HEK293T (cell line): ENCODE measurements around the gene ARMC9.

Source experiments
- ARNT ChIP-seq: fragments of 450-650 bp; IDR thresholded peaks from 2 replicates; pipeline ENCODE4 v1.6.1; 2017; ENCODE audit warnings: mild to moderate bottlenecking
- BHLHE40 ChIP-seq: fragments of 450-650 bp; IDR thresholded peaks from 2 replicates; pipeline ENCODE4 v1.6.1; 2016; ENCODE audit warnings: mild to moderate bottlenecking, moderate library complexity, borderline replicate concordance
- FOXK2 ChIP-seq: fragments of 450-650 bp; IDR thresholded peaks from 2 replicates; pipeline ENCODE4 v1.6.1; 2016; ENCODE audit warnings: mild to moderate bottlenecking
- FOXM1 ChIP-seq: fragments of 450-650 bp; IDR thresholded peaks from 2 replicates; pipeline ENCODE4 v1.6.1; 2017; ENCODE audit warnings: mild to moderate bottlenecking, borderline replicate concordance
- L3MBTL2 ChIP-seq: fragments of 450-650 bp; conservative IDR thresholded peaks from 2 replicates; pipeline ENCODE4 v1.6.1; 2016; ENCODE audit warnings: mild to moderate bottlenecking
- NFRKB ChIP-seq: fragments of 450-650 bp; IDR thresholded peaks from 2 replicates; pipeline ENCODE4 v1.6.1; 2016; ENCODE audit warnings: mild to moderate bottlenecking, moderate library complexity
- SP1 ChIP-seq: fragments of 450-650 bp; IDR thresholded peaks from 2 replicates; pipeline ENCODE4 v1.6.1; 2017
- SUZ12 ChIP-seq: fragments of 450-650 bp; IDR thresholded peaks from 2 replicates; pipeline ENCODE4 v1.6.1; 2016; ENCODE audit warnings: mild to moderate bottlenecking
- TARDBP ChIP-seq: fragments of 450-650 bp; IDR thresholded peaks from 2 replicates; pipeline ENCODE4 v1.6.1; 2016

DNA sequence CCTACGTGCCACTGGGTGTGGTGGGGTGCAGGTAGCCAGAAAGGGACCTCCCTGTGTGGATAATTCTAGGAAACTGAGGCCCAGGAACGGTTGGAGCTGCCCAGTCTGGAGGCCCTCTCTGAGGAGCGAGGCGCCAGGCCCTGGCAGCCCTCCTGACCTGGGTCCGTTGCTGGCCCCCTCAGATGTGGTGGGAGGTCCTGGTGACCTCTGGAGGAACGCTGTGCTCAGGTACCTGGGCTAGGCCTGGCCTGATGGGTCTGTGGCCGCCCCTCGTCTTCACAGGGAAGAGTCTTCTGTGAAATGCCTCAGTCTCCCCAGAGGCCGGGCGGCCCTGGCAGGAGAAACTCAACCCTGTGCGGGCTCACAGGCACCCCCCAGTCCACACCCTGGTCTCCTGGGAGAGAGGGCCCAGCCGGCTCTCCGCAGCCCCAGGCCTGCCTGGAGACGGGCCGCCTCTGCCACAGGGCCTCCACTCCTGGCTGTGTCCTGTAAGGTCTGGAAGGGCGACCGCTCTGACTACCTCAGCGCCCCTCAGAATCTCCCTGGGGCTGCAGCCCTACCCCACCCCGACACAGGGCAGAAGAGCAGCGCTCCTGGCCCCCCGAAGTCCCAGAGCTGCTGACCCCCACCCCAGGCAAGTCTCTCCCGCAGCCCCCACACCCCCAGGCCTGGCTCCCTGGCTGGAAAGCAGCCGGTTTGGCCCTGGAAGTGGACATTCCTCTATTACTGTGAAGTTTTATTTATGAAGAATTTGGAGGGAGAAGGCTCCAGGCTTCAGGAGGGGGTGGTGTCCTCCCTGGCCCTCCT lies 200.8 kb downstream of the ARMC9 start:
- TF ChIP-seq SUZ12 (no peak), ARNT (no peak), NFRKB (no peak), BHLHE40 (no peak), SP1 (no peak), TARDBP (no peak), FOXK2 (no peak), L3MBTL2 (no peak), FOXM1 (no peak)
